Measurements from ENCODE around the gene CLEC4M.

The CLEC4M gene

DNA sequence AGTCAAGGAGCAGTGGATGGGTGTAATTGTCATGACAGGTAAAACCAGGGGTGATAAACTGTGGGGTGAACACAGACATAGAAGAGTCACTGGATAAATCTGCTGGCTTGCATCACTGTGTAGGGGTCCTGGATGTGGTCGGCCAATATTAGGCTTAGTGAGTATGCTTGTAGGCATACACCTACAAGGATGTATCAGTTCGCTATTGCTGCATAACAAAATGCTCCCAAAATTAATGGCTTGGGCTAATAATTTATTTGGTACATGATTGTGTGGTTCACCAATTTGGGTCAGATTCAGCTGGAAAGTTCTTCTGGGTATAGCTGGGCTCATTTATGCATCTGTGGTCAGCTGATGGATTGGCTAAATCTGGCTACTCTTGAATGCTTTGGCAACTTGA, 55.8 kb downstream of the CLEC4M start:
- Histone ChIP-seq H3K27me3 (ENCODE audit: control insufficient read depth, insufficient read depth, low read length) (peaks cover 5% of the 10 kb centered on the region), H3K4me1 (ENCODE audit: control insufficient read depth, low read depth, low read length) (no peaks in the 10 kb centered on the region), H3K9ac (ENCODE audit: low read length) (no peak overlapping the region), H3K4me3 (ENCODE audit: low read length) (no peak overlapping the region), H3K27ac (ENCODE audit: low read length) (no peak overlapping the region), H3K9me3 (ENCODE audit: control insufficient read depth, low read depth, low read length) (no peaks in the 10 kb centered on the region), H3K36me3 (ENCODE audit: control insufficient read depth, low read depth, low read length) (no peaks in the 10 kb centered on the region)

All from iPS-18a (cell line).